Colon (tissue), 2 donors: ENCODE measurements around the gene DUOX2.
"Not testable (repeated sequence)": the region's sequence is repeated elsewhere in the genome, so short reads cannot be mapped to it uniquely, and the experiment has no call there.

Experiments used
- FAIRE-seq: peaks from 2 replicates; lab custom pipeline; 2012; peaks lifted over from hg19 to GRCh38; lab: Jason Lieb, UNC
- donor health status: control.
- donor health status: control.

The DUOX2 gene

GRCh38 chr15:45073602-45074001 is 40.4 kb downstream of the DUOX2 start:
- not testable (repeated sequence) for FAIRE-seq

- FAIRE-seq: not testable (repeated sequence)
These were observed 44.0 kb downstream of the DUOX2 start for GRCh38 chr15:45069942-45070360.

- FAIRE-seq: no peak
These were observed 49.6 kb downstream of the DUOX2 start for GRCh38 chr15:45064386-45064785.

- FAIRE-seq: not testable (repeated sequence)
These were observed 51.7 kb downstream of the DUOX2 start for GRCh38 chr15:45062301-45062700.

- not testable (repeated sequence) for FAIRE-seq
These were observed 55.0 kb downstream of the DUOX2 start for GRCh38 chr15:45058690-45059675.

GRCh38 chr15:45052676-45053075 is 61.3 kb downstream of the DUOX2 start:
- not testable (repeated sequence) for FAIRE-seq

- FAIRE-seq: no peak
These were observed 63.4 kb downstream of the DUOX2 start for GRCh38 chr15:45050587-45050986.

- no peak for FAIRE-seq
These were observed 65.0 kb downstream of the DUOX2 start for GRCh38 chr15:45048794-45049631.

GRCh38 chr15:45048449-45048793 is 65.6 kb downstream of the DUOX2 start:
- FAIRE-seq: not testable (repeated sequence)

GRCh38 chr15:45044270-45044669 is 69.7 kb downstream of the DUOX2 start:
- FAIRE-seq: not testable (repeated sequence)

- FAIRE-seq: not testable (repeated sequence)
These were observed 71.1 kb downstream of the DUOX2 start for GRCh38 chr15:45042859-45043258.
